HG02870 (cell line): ENCODE data around the gene UQCC2.

ENCODE experiments used
- ATAC-seq: cut with Tn5 transposase; IDR thresholded peaks from one replicate; pipeline ENCODE4 v1.9.1; 2021; ENCODE audit warnings: mild to moderate bottlenecking, moderate library complexity; ENCODE audit not compliant: unreplicated experiment

UQCC2 gene

GRCh38 chr6:33711140-33712129 lies at the start of gene UQCC2:
TSS of gene UQCC2 (minus strand) at chr6:33711700. CDS start at chr6:33711686, 14 bp downstream.
- ATAC-seq = peak; percentile 81

DNA sequence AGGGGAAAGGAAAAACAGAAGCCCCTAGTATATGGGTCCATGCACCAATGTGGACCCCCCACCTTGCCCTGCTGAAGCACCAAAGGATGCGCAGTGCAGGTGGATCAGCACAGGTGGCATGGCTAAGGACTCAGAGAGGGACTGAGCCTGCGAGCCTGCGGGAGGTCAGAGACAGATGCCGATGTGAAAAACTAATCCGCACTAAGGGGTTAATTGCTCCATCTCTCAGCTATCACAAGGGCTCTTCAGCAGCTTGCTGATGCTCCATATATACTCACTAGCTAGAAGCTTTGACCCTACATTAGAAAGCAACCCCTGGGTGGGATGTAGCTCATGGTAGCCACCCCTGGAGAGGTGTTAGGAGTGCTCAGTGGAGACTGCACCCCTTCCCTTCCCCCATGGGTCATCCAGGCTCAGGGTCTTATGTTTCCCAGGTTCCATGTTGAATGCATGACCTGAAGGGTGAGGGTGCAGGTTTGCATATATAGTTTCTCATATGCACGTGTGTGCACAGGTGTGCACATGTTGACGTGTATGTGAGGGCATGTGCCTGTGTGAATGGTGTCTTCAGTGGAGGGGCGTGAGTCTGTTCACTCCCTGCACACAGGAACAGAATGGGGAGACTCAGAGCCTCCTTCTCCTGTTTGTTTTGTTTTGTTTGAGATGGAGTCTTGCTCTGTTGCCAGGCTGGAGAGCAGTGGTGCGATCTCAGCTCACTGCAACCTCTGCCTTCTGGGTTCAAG lies 48.6 kb upstream of the UQCC2 start:
- ATAC-seq = no peak

GRCh38 chr6:33758815-33759216 lies 47.3 kb upstream of the UQCC2 start:
- ATAC-seq = no peak

GRCh38 chr6:33757906-33758305 lies 46.4 kb upstream of the UQCC2 start:
- ATAC-seq = no peak

DNA sequence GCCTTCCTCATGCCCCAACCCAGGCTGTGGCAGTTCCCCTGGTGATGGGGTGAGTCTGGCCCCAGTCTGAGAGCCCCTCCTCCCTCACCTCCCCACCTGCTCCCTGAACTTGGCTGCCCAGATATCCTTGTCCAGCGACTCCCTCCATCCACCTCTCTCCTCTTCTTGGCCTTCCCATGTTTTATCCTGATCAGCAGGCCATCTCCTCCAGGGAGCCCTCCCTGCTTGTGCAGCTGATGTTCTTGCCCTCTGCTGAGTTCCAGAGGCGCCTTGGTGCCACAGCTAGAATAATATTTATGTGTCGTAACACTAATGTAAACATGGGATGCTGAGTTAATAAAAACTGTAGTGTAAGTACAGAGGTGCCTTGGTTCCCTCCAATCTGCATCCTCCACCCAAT lies 45.6 kb upstream of the UQCC2 start:
- ATAC-seq = no peak

GRCh38 chr6:33756211-33756954 lies 44.9 kb upstream of the UQCC2 start:
- ATAC-seq = no peak

DNA sequence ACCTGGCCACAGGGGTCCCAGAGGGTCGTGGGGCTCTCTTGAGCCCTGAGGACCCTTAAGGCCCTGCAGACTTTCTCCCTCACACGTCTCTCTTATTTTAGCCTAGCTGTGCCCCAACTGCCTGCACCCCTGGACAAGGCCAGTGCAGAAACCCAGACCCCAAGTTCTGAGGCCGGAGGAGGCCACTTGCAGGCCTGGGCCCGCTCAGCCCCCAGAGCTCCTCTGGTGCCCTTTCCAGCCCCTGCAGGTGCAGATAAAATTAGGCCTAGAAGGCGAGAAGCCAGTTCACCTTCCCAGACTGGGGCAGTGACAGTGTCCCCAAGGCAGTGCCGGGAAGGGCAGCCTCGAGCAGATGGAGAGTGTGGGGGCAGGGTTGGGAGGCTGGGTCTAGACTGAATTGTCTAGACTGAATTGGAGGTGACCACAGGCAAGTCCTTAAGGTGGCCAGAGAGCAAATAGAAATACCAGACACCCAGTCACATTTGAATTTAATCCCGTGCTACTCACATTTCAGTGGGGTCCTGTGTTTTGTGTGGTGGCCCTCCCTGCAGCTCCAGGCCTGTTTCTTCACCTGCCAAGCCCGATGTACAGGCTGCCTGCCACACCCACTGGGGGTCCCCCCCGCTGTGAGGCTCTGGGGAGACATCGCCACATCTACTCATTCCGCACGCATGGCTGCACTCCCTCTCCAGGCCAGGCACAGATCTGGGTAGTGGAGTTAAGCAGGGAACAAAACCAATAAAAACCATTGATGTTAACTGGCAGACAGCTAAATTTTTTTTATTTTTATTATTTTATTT lies 43.8 kb upstream of the UQCC2 start:
- ATAC-seq = no peak

- no peak for ATAC-seq
Observed at GRCh38 chr6:33754222-33754621, 42.7 kb upstream of the UQCC2 start.

DNA sequence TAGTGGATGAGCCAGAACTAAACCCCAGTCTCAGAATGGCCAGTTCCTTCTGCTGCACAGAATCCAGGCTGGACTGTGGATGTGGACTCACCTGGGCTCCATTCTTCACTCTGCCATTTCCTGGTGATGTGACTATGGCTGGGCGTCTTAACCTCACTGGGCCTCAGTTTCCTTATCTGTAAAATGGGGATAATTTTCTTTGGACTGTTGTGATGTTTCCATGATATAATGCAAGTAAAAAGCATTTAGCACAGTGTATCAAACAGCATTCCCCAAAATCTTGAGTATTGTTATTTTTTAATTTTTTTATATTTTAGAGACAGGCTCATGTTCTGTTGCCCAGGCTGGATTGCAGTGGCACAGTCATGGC lies 41.1 kb upstream of the UQCC2 start:
- no peak for ATAC-seq

- ATAC-seq = no peak
Observed at GRCh38 chr6:33751771-33752645, 40.5 kb upstream of the UQCC2 start.

GRCh38 chr6:33750244-33750991 lies 38.9 kb upstream of the UQCC2 start:
- no peak for ATAC-seq

- no peak for ATAC-seq
Observed at GRCh38 chr6:33749401-33749800, 37.9 kb upstream of the UQCC2 start.

DNA sequence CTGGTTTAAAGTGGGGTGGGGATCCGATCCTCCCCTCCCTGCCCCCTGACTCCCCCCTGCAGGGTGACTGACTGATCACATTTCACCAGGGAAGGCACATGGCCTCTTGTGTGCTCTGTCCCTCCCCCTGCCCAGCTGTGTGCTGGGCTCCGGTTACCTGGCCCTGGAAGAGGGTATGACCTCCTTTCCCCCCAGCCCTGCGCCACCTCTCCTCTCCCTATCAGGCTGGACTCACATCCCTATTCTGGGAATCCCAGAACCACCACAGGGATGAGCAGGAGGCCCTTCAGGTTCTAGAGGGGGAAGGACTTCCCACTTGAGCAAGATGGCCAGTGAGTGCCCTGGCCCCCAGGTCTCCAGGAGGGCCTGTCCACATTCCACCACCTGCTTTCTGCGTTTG lies 37.3 kb upstream of the UQCC2 start:
- ATAC-seq = no peak

DNA sequence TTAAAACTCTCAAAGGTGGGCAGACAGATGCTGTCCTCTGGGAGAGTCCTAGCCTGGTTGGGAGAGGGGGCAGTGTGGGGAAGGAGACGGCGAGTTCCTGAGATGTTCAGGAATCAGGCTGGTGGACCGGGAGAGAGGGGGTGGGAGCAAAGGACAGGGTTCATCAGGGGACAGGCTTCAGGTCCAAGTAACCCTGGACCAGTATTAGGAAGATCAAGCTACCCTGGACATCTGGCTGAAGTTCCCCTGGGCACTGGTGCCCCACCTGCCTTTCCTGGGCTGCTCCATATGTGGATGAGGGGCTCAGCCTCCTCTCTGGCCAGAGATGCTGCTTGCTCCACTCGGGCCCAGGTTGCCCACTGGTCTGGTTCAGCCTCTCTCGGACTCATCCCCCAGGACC lies 36.3 kb upstream of the UQCC2 start:
- ATAC-seq = no peak

GRCh38 chr6:33746651-33747100 lies 35.2 kb upstream of the UQCC2 start, which contains the start of gene IP6K3:
TSS of gene IP6K3 (minus strand) at chr6:33746905. CDS start at chr6:33735476, 11,429 bp downstream.
- ATAC-seq = no peak

DNA sequence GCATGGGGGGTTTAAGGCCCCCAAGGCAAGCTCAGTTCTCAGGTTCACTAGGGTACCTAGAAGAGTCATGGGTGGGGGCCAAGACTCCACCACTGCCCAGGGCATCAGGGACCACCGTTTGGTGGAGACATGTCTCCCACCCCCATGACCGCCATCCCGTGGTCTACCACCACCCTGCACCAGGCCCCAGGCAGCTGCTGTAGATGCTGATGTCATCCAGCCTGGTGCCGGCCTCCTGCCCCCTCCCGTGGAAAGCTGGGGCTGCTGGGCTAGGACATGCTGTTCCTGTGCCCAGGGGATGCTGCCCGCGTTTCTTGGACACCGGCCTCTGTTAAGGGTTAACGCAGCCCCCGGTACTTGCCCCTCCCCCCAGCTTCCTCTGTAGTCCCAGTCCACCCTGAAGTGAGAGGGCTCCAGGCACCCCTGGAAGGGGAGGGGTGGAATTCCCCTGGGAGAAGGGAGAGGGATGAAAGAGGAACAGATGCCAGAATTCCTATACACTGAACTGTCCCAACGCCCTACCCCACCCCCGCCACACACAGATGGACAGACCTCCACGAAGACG lies 34.6 kb upstream of the UQCC2 start:
- no peak for ATAC-seq

DNA sequence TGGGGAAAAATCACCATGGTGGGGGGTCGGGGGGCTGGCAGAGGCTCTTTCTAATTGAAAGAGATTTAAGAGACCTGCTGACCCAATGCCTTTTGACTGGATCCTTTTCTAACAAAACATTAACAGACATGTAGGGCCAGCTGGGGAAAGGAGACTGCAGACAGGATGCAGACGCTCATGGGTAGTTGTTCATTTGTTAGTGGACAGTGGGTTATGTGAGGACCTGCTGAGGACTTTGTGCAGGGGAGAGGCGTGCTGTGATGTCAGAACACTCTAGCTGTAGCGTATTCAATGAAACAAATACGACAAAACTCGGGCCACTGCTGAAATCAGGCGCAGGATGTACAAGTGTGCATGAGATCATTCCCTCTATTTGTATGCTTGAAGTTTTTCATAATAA lies 34.0 kb upstream of the UQCC2 start:
- no peak for ATAC-seq

DNA sequence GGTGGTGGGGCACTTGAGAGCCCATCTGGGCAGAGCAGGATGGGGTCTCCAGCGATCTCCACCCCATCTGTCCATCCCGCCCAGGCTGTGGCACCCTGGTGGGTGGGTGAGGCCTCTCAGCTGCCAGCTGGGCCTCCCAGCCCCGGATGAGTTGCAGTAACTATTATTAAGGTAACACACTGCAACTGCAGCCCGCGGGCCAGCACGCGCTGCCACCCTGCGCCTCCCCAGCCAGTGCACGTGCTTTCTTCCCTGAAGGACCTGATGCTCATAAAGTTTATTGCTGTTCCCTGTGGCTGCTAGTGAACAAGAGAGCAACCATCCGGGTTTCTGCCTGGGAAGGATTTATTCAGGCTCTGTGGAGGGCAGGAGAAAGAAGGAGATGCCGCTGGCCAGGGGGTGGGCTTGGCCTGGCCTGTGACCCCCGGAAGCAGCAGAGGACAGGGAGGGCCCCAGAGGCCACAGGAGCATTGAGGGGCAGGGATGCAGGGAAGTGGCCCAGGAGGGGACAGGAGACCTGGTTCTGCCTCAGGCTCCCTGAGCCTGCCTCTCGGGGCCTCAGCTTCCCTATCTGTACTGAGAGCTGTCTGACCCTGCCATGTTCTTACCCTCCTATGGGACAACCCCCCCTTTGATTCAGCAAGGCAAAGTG lies 33.5 kb upstream of the UQCC2 start:
- ATAC-seq = no peak
